A549 treated with ZK216348 at 1 μM for 4 hours (cell line): Measurements from ENCODE around the gene POPDC2. TPM values are rescaled to one million over a fixed set of nuclear protein-coding genes. Genes with fewer than 3 reads are reported as not detected.

Source experiments
- total RNA-seq: library from RNA; stranded (reverse); fragments of 200-300 nt; extraction: Qiagen RNA extraction; gene quantifications from 5 replicates; pipeline ENCODE4 v1.2.3, GENCODE V29; 2022; ENCODE audit warnings: low read depth

The POPDC2 gene
- total RNA-seq: 0.13 to 0.73 TPM (median 0.37 TPM) in 4 of 5 replicates, not detected in the other

GRCh38 chr3:119660474-119661440 lies at the start of gene POPDC2:
POPDC2 (minus strand) TSS chr3:119660589; CDS start chr3:119660423, 166 bp downstream.

GRCh38 chr3:119702530-119703527 lies 42.4 kb upstream of the POPDC2 start, which contains the start of gene CFAP91:
CFAP91 (plus strand) TSS chr3:119703022; CDS start chr3:119703099, 77 bp downstream.

GRCh38 chr3:119676771-119677640 lies 16.6 kb upstream of the POPDC2 start, which contains the start of gene COX17:
COX17 (minus strand) TSS chr3:119677406; CDS start chr3:119677310, 96 bp downstream.

GRCh38 chr3:119597548-119598288 lies 62.7 kb downstream of the POPDC2 start, which contains the start of gene PLA1A:
PLA1A (plus strand) TSS chr3:119597885; CDS start chr3:119597914, 29 bp downstream.

Other genes starting within 250 kb of the POPDC2 start
- gene TMEM39A, start 197.0 kb downstream of the POPDC2 start, total RNA-seq: 14.6 to 27.8 TPM (median 22.9 TPM) in 5 replicates
- 7.6 to 10.4 TPM (median 8.6 TPM) in 5 replicates for gene POGLUT1, start 191.6 kb downstream of the POPDC2 start, total RNA-seq
- 65.5 to 87.2 TPM (median 77.8 TPM) in 5 replicates for gene TIMMDC1, start 162.0 kb downstream of the POPDC2 start, total RNA-seq
- not detected in 5 replicates for gene CD80, start 101.0 kb downstream of the POPDC2 start, total RNA-seq
- gene ADPRH, start 81.1 kb downstream of the POPDC2 start, total RNA-seq: 2.3 to 3.7 TPM (median 2.9 TPM) in 5 replicates
- gene PLA1A, start 62.7 kb downstream of the POPDC2 start, total RNA-seq: 0.21 to 0.38 TPM (median 0.21 TPM) in 5 replicates
- 90.1 to 128 TPM (median 107 TPM) in 5 replicates for gene COX17, start 16.8 kb upstream of the POPDC2 start, total RNA-seq
- 0.12 to 1.4 TPM (median 0.57 TPM) in 5 replicates for gene CFAP91, start 42.4 kb upstream of the POPDC2 start, total RNA-seq
- not detected in 5 replicates for gene NR1I2, start 121.5 kb upstream of the POPDC2 start, total RNA-seq